Pulmonary artery endothelial cell (primary cell): ENCODE results near the gene ADSL. TPM values are rescaled to one million over a fixed set of nuclear protein-coding genes. Genes with fewer than 3 reads are reported as not detected.
A peak's percentile ranks its signal among the peaks of the same experiment; 100 is the strongest.
"Not testable (repeated sequence)": the region's sequence is repeated elsewhere in the genome, so short reads cannot be mapped to it uniquely, and the experiment has no call there.

ENCODE experiments used
- DNase-seq: peaks from one replicate; pipeline ENCODE4 v3.0.0-alpha.2; 2011; ENCODE audit warnings: low read depth, low spot score
- total RNA-seq: library from RNA; depleted of rRNA; stranded (reverse); fragments of >200 nt; gene quantifications from 2 replicates; pipeline ENCODE4 v1.2.3, GENCODE V29; 2014

ADSL gene
- 172 and 187 TPM in 2 replicates for total RNA-seq

DNA sequence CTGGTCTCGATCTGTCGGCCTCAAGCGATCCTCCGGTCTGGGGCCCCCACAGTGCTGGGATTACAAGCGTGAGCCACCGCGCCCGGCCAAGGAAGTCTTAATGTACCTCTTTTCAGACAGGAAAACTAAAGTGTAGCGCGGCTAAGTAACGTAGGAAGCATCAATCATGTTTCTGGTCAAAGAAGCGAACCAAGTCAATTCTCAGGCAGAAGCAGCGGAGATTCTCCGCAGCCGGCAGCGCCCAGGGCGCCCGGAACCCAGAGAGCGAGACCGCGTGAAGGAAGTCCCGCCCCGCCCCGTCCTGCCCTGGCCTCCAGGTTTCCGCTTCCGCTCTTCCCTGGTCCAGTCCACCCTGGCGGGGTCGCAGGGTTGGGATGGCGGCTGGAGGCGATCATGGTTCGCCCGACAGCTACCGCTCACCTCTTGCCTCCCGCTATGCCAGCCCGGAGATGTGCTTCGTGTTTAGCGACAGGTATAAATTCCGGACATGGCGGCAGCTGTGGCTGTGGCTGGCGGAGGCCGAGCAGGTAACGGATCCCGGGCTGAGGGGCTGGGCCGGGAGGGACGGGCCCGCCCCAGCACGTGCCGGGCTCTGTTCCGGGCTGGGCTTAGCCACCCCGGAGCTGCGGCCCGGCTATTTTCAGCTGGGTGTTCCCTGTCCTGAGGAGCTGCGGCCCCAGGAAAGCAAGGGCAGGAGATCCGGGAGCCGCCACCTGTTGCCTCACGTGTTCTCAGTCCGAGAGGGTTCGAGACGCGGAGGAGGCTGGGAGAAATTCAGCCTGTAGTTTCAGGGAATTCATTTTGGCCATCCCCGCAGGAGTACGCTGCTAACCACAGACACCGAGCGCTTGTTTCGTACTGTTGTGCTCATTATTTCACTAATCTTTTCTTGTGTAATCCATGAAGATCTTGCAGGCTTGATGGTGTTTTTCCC lies at the start of gene ADSL:
TSS of gene ADSL (plus strand) at position 316 of the 934 bp plus-strand sequence. CDS start at position 375, 59 bp downstream.
- DNase-seq, result peak; percentile 51

DNA sequence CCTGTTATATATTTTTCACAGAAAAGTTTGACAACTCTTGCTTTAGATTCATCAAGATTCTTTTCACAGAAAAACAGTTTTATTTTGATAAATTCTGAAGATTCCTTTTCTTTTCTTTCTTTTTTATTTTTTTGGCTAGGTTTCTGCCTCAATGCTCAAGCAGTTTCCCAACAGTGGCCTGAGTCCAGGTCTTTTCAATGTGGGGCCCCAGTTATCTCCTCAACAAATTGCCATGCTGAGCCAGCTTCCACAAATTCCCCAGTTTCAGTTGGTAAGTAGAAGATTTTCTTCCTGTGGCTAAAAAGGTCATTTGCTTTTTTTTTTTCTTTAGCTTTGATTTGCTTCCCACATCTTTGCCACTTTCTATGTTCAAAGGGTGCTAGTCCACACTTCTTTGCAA lies 46.0 kb upstream of the ADSL start:
- no peak for DNase-seq

- DNase-seq, result no peak
Measured at GRCh38 chr22:40300884-40301672, 45.2 kb upstream of the ADSL start.

DNA sequence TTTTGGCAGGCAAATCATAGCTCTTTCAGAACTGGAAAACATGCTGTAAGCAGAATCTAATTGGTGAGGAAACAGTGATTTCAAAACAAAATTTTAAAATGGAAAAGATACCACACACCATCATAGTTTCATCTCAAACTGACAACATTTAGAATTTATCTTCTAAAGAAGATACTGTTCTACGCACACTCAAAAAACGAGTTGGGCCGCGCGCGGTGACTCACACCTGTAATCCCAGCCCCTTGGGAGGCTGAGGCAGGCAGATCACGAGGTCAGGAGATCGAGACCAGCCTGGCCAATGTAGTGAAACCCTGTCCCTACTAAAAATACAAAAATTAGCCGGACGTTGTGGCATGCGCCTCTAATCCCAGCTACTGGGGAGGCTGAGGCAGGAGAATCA lies 44.2 kb upstream of the ADSL start:
- no peak for DNase-seq

- DNase-seq, result no peak
Measured at GRCh38 chr22:40305625-40306024, 40.7 kb upstream of the ADSL start.

GRCh38 chr22:40308999-40309573 lies 37.2 kb upstream of the ADSL start:
- no peak for DNase-seq

DNA sequence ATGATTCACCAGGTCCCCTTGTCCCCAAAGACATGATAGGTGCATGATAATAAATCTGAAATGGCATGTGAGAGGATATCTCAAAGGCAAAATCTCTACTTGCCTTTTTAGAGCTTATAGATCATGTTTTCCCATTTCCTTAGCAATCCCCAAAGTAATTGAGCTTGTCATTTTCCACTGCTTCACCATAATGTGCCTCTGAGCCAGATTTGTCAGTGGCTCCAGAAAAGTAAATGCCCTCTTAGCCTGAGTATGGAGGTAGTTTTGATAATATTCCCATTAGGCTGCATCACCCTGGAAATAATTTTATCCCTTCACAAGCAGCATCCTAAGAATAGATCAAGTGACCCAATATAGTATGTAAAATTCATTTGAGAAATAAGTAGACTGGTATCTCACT lies 36.7 kb upstream of the ADSL start:
- DNase-seq, result no peak

DNA sequence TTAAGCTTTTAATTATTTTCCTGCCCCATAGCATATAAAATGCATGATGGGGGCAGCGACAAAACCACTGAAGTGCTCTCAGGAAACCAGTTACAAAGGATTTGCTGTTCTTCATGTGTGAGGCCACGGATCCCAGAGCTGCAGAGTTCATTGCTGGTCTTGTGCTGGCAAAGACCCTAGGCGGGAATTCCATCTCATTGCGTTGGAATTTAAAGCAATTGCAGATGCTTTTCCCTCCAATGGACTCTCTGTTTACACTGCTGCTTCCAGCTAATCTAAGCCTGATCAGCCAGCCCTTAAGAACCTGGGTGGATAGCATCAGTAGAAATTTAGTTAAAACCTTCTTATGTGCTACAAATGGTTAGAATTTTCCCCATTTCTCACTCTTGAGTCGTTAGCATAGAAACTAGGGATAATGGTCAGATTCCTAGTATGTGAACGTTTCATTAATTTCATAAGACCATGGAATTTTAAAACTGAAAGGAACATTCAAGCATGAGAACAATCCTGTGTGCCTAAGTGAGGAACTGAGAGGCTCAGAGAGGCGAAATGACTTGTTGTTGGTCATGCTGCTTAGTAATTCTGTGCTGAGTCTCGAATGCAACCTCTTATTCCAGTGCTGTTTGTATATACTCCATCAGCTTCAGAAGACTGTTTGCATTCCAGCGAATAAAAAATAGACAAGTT lies 36.1 kb upstream of the ADSL start:
- no peak for DNase-seq

DNA sequence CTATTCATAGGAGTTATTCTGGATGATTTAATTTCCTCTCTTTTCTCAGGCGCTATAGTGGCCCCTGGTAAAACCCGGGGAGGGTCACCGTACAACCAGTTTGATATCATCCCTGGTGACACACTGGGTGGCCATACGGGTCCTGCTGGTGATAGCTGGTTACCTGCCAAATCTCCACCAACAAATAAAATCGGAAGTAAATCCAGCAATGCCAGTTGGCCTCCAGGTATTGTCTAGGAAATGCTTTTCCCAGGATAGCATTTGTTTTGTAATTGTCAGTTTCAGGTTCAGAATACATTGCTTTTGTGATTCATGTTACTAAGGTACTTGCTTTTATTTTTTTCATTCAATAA lies 35.6 kb upstream of the ADSL start:
- no peak for DNase-seq

DNA sequence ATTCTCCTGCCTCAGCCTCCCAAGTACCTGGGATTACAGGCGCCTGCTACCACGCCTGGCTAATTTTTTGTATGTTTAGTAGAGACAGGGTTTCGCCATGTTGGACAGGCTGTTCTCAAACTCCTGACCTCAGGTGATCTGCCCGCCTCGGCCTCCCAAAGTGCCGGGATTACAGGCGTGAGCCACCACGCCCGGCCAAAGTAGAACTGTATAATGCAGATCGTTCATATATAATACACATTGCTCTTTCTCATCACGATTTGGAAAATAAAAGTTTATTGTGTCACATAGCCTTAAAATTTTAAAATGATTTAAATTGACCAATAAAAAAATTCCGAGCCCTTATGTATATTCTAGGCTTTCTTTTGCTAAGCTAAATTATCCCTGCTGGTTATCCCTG lies 34.7 kb upstream of the ADSL start:
- not testable (repeated sequence) for DNase-seq

GRCh38 chr22:40312050-40312449 lies 34.2 kb upstream of the ADSL start:
- no peak for DNase-seq

DNA sequence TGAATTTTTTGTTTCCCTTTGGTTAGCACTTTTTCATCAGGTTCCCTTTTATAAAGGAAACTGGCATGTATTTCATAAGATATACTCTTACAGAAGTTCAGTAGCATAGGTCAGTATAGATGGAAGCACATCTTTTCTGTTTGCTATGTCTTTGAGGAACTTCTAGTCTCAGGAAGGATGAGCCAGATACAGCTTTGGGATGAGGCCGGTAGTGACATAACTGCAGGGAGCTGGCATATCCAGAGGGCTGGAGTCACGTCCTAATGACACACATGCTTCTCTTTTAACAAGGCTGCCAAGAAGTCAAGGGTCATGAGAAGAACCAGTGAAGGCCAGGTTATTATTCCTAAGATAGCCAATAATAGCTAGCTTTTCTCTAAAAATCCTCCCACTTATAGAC lies 33.3 kb upstream of the ADSL start:
- DNase-seq, result no peak

- no peak for DNase-seq
Measured at GRCh38 chr22:40314041-40314440, 32.3 kb upstream of the ADSL start.

DNA sequence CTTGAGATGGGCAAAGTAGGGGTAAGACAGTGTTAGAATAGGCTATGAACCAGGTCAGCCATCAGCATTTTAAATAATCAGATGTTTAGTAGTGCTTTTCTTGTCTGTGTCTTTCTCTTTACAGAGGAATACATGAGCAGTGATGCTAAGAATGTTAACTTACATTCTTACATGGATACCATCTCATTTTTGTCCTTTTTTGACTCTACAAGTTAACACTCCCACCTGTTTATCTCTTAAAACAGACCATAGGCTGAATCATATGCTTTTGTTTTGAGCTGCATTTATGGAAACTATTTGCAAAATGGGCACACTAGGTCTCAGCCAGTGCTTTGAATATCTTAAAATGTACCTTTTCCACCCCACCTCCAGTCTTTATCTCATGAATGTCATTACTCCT lies 25.6 kb upstream of the ADSL start:
- DNase-seq, result no peak

DNA sequence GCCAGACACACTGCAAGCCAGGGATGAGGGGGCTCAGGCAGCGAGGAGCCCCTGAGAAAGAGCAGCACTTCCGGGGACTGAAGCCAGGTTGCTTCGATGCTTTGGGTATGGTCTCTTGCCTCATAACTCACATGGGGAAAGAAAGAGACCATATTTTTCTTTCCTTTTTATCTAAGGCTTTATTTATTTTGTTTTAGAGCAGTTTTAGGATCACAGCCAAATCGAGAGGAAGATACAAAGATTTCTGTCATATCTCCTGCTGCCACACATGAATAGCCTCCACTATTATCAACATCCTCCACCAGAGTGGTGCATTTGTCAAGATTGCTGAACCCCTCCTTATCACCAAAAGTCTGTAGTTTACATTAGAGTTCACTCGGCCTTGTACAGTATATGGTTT lies 24.3 kb upstream of the ADSL start:
- DNase-seq, result no peak

- DNase-seq, result no peak
Measured at GRCh38 chr22:40322818-40323447, 23.4 kb upstream of the ADSL start.

GRCh38 chr22:40323681-40324171 lies 22.6 kb upstream of the ADSL start:
- DNase-seq, result no peak

DNA sequence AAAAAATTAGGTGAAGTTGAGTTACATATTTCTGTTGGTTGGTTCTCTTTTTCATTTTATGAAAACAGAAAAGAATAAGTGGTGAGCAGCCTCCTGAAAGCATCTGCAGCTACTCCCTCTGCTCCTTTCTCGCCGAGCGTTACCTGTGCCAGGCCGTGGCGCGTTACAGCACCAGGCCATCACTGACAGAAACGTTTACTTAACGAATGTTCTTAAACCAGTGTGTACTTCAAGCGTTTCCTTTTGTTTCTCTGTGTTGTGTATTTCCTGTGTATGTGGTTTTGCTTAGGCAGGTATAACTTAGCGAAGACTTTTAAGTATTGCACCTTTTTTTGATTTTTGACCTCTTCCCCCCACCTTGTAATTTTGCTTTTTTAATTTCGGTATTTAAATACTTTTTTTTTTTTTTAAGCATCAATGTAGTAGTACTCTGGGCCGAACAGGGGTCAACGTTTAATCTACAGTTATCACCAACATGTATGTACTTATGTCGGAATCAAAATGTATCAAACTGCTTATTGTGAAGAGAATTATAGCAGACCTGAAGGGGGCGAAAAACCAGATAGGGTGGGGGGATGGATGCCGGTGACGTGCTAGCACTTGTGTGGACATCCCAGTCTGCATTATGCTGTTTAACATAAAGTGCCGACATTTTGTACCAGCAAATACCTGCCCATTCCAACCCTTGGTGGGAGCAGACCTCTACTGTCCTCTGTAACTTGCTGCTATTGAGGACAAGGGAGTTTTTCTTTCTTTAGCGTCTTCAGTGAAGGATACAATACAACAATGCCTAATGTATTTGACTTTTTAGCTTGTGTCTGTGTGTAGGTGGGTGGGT lies 21.6 kb upstream of the ADSL start:
- DNase-seq, result no peak

DNA sequence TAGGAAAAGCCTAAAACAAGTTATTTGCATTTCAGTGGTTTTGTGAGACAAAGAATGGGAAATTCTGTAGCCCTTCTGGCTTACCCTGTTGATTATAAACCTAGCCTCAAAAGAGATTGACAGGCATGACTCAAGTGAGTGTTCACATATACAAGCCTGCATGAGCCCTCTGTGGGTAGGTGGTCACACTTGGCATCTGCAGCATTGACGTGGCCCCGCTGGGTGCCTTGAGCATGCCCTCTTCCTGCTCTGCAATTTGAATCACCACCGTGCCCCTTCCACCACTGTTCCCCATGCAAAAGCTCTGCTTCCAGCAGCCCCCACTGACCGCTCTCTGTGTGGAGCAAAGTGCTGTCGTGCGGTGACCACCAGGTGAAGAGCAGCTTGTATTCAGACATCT lies 21.0 kb upstream of the ADSL start:
- DNase-seq, result no peak
